GM12878 (cell line): ENCODE measurements around the gene FAM9C.

Experiments
- CHD4 ChIP-seq: fragments of 200-600 bp; sonication (generic); IDR thresholded peaks from 2 replicates; pipeline ENCODE4 v1.6.1; 2016; ENCODE audit warnings: mild to moderate bottlenecking
- CTCF ChIP-seq, 3 experiments: IDR thresholded peaks in 2 of 3; conservative IDR thresholded peaks in 1 of 3; 2 replicates each; pipeline ENCODE4 v1.5.1; 2011; ENCODE audit warnings: low read depth in 3 of 3, low read length in 3 of 3, mild to moderate bottlenecking in 3 of 3, control low read depth in 2 of 3, moderate library complexity in 2 of 3, inconsistent platforms in 1 of 3, mixed read lengths in 1 of 3; ENCODE audit not compliant: control insufficient read depth in 2 of 3, insufficient read depth in 1 of 3; ENCODE audit errors: extremely low read depth in 1 of 3
- ELK1 ChIP-seq: IDR thresholded peaks from 2 replicates; pipeline ENCODE4 v1.6.1; 2012; ENCODE audit warnings: low read depth, low read length, improper control_type of control experiment
- IKZF2 ChIP-seq, 2 experiments: fragments of 450-650 bp; IDR thresholded peaks; 2 replicates each; pipeline ENCODE4 v1.6.1; 2017; ENCODE audit warnings: mild to moderate bottlenecking in 2 of 2, moderate library complexity in 2 of 2
- JUND ChIP-seq: IDR thresholded peaks from 2 replicates; pipeline ENCODE4 v1.6.1; 2012; ENCODE audit warnings: low read depth, mild to moderate bottlenecking, low read length, improper control_type of control experiment, moderate library complexity
- KDM1A ChIP-seq: fragments of 200-600 bp; sonication (generic); IDR thresholded peaks from 2 replicates; pipeline ENCODE4 v1.6.1; 2016; ENCODE audit warnings: borderline replicate concordance
- NFYB ChIP-seq: IDR thresholded peaks from 2 replicates; pipeline ENCODE4 v1.6.1; 2011; ENCODE audit warnings: low read depth, mild to moderate bottlenecking, low read length, improper control_type of control experiment, moderate library complexity; ENCODE audit not compliant: insufficient read depth
- POLR2A ChIP-seq: IDR thresholded peaks from 2 replicates; pipeline ENCODE4 v1.6.1; 2011; ENCODE audit warnings: low read depth, mild to moderate bottlenecking, low read length
- POLR2AphosphoS5 ChIP-seq: IDR thresholded peaks from 2 replicates; pipeline ENCODE4 v1.6.1; 2011; ENCODE audit warnings: mild to moderate bottlenecking, low read length, inconsistent platforms
- ZNF622 ChIP-seq: fragments of 450-650 bp; IDR thresholded peaks from 2 replicates; pipeline ENCODE4 v1.6.1; 2017; ENCODE audit warnings: mild to moderate bottlenecking, inconsistent platforms
- ZZZ3 ChIP-seq: IDR thresholded peaks from 2 replicates; pipeline ENCODE4 v1.6.1; 2011; ENCODE audit warnings: low read depth; ENCODE audit not compliant: control insufficient read depth, insufficient read length

- TF ChIP-seq ZZZ3 (no peak), POLR2AphosphoS5 (no peak), NFYB (no peak), ELK1 (no peak), CTCF (IDR thresholded peaks at IDR 0.05 in 2 of 3, conservative IDR thresholded peaks at IDR 0.05 in 1 of 3; ENCODE audit: control insufficient read depth in 2 of 3, extremely low read depth in 1 of 3, insufficient read depth in 1 of 3, low read depth in 3 of 3, low read length in 3 of 3) (no peak), JUND (peak; percentile 60; the same call in 1 of the 2 replicates), CHD4 (no peak), POLR2A (no peak), IKZF2 (IDR thresholded peaks at IDR 0.05) (peak; percentile 89), KDM1A (no peak), ZNF622 (no peak)
Observed at GRCh38 chrX:13051529-13052172, 7.2 kb upstream of the FAM9C start.
